LNCaP clone FGC (cell line): Measurements from ENCODE around the gene SMC6.
A peak's percentile ranks its signal among the peaks of the same experiment; 100 is the strongest.

Source experiments
- DNase-seq: peaks from one replicate; pipeline ENCODE4 v3.0.0-alpha.2; 2011; ENCODE audit warnings: low read depth
- H3K4me3 ChIP-seq: 2 replicates; pipeline ENCODE4 v1.5.1; 2011; ENCODE audit warnings: mild to moderate bottlenecking, low read depth, low read length, control low read depth
- CTCF ChIP-seq: IDR thresholded peaks from 2 replicates; pipeline ENCODE4 v1.5.1; 2012; ENCODE audit warnings: mild to moderate bottlenecking; ENCODE audit not compliant: control insufficient read depth, insufficient read depth; ENCODE audit errors: extremely low read depth

The SMC6 gene

GRCh38 chr2:17753803-17754663 is at the start of gene SMC6, which contains the start of gene GEN1:
Gene SMC6 (minus strand): TSS chr2:17753810. CDS start chr2:17745946, 7,864 bp downstream.
Gene GEN1 (plus strand): TSS chr2:17754138. CDS start chr2:17759944, 5,806 bp downstream.
- H3K4me3 ChIP-seq, result peak within 1 kb of the TSS; percentile 73
- no peak for TF ChIP-seq CTCF
- DNase-seq, result peak; percentile 33

- H3K4me3 ChIP-seq, result no peak overlapping the region
- no peak for TF ChIP-seq CTCF
- DNase-seq, result no peak
Observed at GRCh38 chr2:17800693-17801458, 47.3 kb upstream of the SMC6 start.

GRCh38 chr2:17800219-17800618 is 46.6 kb upstream of the SMC6 start:
- DNase-seq, result no peak
- H3K4me3 ChIP-seq, result no peak overlapping the region
- no peak for TF ChIP-seq CTCF

GRCh38 chr2:17799301-17800120 is 45.9 kb upstream of the SMC6 start:
- no peak for DNase-seq
- H3K4me3 ChIP-seq, result no peak overlapping the region
- no peak for TF ChIP-seq CTCF

- H3K4me3 ChIP-seq, result no peak overlapping the region
- no peak for DNase-seq
- no peak for TF ChIP-seq CTCF
Observed at GRCh38 chr2:17798338-17798737, 44.7 kb upstream of the SMC6 start.

GRCh38 chr2:17795309-17795708 is 41.7 kb upstream of the SMC6 start:
- no peak for DNase-seq
- no peak overlapping the region for H3K4me3 ChIP-seq
- TF ChIP-seq CTCF, result no peak
